ENCODE data around the gene PRKN.
"Not testable (repeated sequence)": the region's sequence is repeated elsewhere in the genome, so short reads cannot be mapped to it uniquely, and the experiment has no call there.

The PRKN gene

GRCh38 chr6:161826512-161826911 is 901.1 kb downstream of the PRKN start:
- DNase-seq, result no peak

- DNase-seq, result not testable (repeated sequence)
These were observed 905.4 kb downstream of the PRKN start for GRCh38 chr6:161822204-161822603.

- DNase-seq, result no peak
These were observed 909.7 kb downstream of the PRKN start for GRCh38 chr6:161817881-161818280.

GRCh38 chr6:161815965-161816364 is 911.6 kb downstream of the PRKN start:
- no peak for DNase-seq

GRCh38 chr6:161813156-161813555 is 914.4 kb downstream of the PRKN start:
- DNase-seq, result no peak

- DNase-seq, result no peak
These were observed 917.6 kb downstream of the PRKN start for GRCh38 chr6:161809971-161810370.

GRCh38 chr6:161804838-161805237 is 922.7 kb downstream of the PRKN start:
- no peak for DNase-seq

GRCh38 chr6:161803131-161803530 is 924.4 kb downstream of the PRKN start:
- DNase-seq, result no peak

- no peak for DNase-seq
These were observed 925.3 kb downstream of the PRKN start for GRCh38 chr6:161802231-161802630.

GRCh38 chr6:161798844-161799394 is 928.6 kb downstream of the PRKN start:
- no peak for DNase-seq

GRCh38 chr6:161796681-161797080 is 930.9 kb downstream of the PRKN start:
- no peak for DNase-seq

GRCh38 chr6:161792851-161793493 is 934.6 kb downstream of the PRKN start:
- no peak for DNase-seq

- no peak for DNase-seq
These were observed 939.0 kb downstream of the PRKN start for GRCh38 chr6:161788531-161788930.

- no peak for DNase-seq
These were observed 955.4 kb downstream of the PRKN start for GRCh38 chr6:161772176-161772575.

GRCh38 chr6:161761966-161762365 is 965.6 kb downstream of the PRKN start:
- no peak for DNase-seq

- DNase-seq, result no peak
These were observed 972.5 kb downstream of the PRKN start for GRCh38 chr6:161755080-161755479.

- no peak for DNase-seq
These were observed 976.9 kb downstream of the PRKN start for GRCh38 chr6:161750686-161751085.

- DNase-seq, result no peak
These were observed 978.0 kb downstream of the PRKN start for GRCh38 chr6:161749576-161749975.

- peak; percentile 39 to 74 for DNase-seq
These were observed 978.8 kb downstream of the PRKN start for GRCh38 chr6:161748535-161749416.

GRCh38 chr6:161747506-161747905 is 980.1 kb downstream of the PRKN start:
- DNase-seq, result no peak

GRCh38 chr6:161745594-161746141 is 981.9 kb downstream of the PRKN start:
- DNase-seq, result no peak

GRCh38 chr6:161745128-161745527 is 982.4 kb downstream of the PRKN start:
- no peak for DNase-seq

GRCh38 chr6:161744211-161745067 is 983.1 kb downstream of the PRKN start:
- DNase-seq, result no peak

Measured in NCI-H526 (cell line).